ENCODE results near the gene PLAGL1.

DNA sequence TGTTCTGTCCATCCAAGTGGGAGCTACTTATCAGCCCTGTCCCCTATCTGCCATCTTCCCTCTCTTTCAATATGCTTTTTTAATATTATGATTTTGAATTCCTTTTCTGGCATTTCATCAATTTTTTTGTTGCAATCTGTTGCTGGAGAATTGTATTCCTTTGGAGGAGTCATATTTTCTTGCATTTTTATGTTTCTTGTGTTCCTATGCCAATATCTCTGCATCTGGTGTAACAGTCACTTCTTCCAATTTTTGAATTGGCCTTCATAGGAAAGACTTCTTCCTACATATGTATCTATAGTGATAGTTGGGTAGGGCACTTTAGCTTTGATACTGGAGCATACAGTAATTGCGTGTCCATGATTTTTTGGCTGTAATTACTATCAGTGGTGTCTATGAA lies 73.7 kb downstream of the PLAGL1 start:
- TF ChIP-seq, protein P1, sequence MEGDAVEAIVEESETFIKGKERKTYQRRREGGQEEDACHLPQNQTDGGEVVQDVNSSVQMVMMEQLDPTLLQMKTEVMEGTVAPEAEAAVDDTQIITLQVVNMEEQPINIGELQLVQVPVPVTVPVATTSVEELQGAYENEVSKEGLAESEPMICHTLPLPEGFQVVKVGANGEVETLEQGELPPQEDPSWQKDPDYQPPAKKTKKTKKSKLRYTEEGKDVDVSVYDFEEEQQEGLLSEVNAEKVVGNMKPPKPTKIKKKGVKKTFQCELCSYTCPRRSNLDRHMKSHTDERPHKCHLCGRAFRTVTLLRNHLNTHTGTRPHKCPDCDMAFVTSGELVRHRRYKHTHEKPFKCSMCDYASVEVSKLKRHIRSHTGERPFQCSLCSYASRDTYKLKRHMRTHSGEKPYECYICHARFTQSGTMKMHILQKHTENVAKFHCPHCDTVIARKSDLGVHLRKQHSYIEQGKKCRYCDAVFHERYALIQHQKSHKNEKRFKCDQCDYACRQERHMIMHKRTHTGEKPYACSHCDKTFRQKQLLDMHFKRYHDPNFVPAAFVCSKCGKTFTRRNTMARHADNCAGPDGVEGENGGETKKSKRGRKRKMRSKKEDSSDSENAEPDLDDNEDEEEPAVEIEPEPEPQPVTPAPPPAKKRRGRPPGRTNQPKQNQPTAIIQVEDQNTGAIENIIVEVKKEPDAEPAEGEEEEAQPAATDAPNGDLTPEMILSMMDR (IDR thresholded peaks at IDR 0.05), result no peak
- no peak for TF ChIP-seq POLR2AphosphoS5 (IDR thresholded peaks at IDR 0.05)

Data from esophagus muscularis mucosa (tissue), 3 donors.